Mucosa of gallbladder (tissue), 1 donor: Measurements from ENCODE around the gene TKTL2. TPM values are rescaled to one million over a fixed set of nuclear protein-coding genes. Genes with fewer than 3 reads are reported as not detected.
"Not testable (repeated sequence)": the region's sequence is repeated elsewhere in the genome, so short reads cannot be mapped to it uniquely, and the experiment has no call there.

Experiments
- DNase-seq: peaks from one replicate; pipeline ENCODE4 v3.0.0-alpha.2; 2020; ENCODE audit warnings: low spot score
- total RNA-seq: library from RNA; stranded (reverse); gene quantifications from one replicate; pipeline ENCODE4 v1.2.1, GENCODE V29; 2021
- donor health status: DM: no; HTN: no; CAD: no.

The TKTL2 gene
- total RNA-seq, 1 donor from 2014 or later, result not detected

DNA sequence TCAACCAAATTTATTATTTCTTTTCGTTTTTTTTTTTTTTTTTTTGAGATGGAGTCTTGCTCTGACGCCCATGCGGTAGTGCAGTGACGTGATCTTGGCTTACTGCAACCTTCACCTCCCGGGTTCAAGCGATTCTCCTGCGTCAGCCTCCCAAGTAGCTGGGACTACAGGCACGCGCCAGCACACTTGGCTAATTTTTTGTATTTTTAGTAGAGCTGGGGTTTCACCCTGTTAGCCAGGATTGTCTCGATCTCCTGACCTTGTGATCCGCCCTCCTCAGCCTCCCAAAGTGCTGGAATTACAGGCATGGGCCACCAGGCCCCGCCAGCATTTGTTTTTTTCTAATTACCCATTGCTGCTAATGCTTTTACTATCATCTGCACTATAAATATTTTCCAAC is 26.5 kb downstream of the TKTL2 start:
- not testable (repeated sequence) for DNase-seq

DNA sequence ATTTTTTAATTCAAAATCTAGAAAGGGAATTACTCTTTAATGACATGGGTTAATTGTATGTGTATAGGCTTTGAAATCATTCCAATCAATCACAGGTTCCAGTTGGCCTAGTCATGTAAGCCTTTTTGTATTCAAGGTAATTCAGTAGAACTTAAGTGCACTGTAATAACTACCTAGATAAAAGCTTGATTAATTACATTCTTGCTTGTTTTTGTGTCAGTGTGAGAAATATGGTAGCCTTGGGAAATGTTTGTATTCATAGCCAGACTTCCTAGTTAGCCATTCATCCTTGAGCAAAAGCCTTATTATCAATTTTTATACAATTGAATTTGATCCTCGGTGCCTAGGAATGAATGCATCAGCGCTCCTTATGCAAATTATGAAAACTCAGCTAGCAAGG is 33.5 kb downstream of the TKTL2 start:
- no peak for DNase-seq

Other genes starting within 250 kb of the TKTL2 start
- 6.3 TPM for gene NPY1R, start 141.2 kb downstream of the TKTL2 start, total RNA-seq
- gene NPY5R, start 129.9 kb downstream of the TKTL2 start, total RNA-seq, result 0.23 TPM
- 13.9 TPM for gene TMA16, start 20.9 kb upstream of the TKTL2 start, total RNA-seq